GM18502 (cell line): ENCODE results near the gene GLB1L.

Experiments used
- ATAC-seq: cut with Tn5 transposase; IDR thresholded peaks from one replicate; pipeline ENCODE4 v1.9.1; 2021; ENCODE audit warnings: mild to moderate bottlenecking; ENCODE audit not compliant: unreplicated experiment, poor library complexity

Gene GLB1L

DNA sequence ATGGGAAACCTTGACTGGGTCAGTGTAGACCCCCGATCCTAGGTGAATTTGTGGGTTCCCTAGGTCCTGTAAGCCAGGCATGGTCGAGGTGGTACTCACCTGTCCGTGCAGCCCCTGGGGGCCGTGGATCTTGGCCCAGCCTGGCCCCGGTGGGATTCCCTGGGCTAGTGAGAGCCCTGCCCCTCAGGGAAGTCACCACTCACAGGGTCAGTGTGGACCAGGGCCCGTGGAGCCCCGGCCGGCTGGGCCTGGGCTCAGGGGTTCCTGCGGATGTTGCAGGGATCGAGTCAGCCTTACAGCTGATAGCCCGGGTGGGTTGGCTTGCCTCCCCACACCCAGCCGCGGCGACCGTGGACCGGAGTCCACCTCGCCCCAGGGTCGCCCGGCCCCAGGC, 16.3 kb downstream of the GLB1L start:
- no peak for ATAC-seq

DNA sequence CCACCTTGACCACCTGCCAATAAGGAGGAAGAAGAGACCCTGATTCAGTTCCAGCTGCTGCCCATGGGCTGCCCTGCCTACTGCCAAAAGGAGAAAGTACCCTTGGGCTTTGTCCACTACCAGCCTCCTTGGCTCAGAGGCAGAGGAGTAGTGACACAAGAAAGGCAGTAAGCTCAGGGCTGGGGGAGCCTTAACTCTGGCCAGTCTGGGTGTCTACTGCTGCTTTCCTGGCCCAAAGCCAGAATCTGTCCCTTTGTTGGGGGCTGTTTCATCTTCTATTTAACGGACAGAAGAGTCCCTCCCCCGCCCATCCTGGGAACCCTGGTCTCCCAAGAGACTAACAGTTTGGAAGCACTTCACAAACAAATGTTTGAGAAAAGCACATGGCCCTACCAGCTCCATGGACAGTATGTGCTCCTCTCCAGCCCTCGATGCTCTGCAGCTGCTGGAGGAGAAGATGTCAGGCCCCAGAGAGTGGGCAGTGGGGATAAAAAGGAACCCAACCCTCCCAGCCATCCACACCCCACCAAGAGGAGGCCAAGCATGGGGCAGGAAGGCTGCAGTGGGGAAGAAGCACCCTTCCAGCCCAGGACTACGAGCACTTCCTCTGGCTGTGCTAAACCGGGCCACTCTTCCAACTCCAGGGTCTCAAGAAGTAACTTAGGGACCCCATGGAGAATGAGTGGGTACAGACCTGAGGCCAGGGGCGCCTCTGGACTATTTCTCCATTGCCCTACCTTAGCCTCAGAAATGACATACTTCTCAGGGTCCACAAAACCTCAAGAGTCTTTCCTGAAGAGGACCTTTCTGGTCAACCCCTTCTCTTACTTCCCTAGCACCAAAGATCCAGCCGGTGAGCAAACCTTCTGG, 17.0 kb downstream of the GLB1L start:
- no peak for ATAC-seq

DNA sequence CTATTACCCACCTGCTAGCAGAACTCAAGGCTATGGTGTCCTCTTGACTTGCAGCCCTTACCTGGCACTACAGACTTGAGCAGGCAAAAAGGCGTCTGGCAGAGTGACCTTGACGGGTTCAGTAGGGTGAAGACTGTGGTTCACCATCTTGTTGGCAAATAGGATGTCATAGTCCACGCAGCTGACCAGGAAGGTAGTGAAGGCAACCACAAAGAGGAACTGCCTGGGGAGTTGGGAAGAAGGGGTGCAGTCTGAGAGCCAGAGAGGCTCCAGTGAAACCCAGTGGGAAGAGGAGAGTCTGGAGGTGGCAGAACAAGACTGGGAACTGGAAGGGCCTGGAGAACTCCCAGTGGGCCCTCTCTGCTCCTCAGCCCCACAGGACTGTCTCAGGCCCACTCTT, 19.9 kb downstream of the GLB1L start:
- ATAC-seq: no peak

DNA sequence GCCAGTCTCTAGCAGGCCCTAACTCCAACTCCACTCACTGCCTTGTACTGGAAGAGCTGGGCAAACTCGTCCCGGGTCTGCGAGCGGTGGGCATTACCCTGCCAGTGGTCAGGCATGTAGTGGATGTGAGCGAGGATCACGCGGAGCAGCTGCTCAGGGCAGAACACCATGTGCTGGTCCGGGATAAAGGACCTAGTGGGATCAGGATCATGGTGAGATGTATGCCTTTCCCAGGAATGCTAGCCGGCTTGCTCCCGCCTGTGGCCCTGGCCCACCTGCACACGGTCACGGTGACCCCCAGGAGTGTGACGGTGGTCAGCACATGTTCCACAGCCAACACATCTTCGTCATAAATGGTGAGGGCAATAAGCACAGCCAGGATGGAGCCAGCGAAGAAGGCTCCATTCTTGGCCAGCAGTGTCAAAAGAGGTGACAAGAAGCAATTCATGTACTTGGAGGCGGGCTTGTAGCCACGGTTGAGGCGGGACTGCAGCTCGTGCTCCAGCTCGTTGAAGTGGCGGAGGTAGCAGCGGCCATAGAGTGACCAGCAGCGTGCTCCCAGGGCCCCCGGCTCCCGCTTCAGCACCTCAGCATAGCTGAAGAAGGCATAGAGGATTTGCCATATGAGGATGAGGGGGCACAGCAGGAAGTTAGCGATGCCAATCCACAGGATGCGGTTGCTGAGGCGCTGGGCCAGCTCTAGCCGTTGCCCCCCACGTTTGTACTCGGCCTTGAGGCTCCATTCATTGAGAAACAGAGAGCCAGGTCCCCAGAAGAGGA, 21.2 kb downstream of the GLB1L start:
- no peak for ATAC-seq

DNA sequence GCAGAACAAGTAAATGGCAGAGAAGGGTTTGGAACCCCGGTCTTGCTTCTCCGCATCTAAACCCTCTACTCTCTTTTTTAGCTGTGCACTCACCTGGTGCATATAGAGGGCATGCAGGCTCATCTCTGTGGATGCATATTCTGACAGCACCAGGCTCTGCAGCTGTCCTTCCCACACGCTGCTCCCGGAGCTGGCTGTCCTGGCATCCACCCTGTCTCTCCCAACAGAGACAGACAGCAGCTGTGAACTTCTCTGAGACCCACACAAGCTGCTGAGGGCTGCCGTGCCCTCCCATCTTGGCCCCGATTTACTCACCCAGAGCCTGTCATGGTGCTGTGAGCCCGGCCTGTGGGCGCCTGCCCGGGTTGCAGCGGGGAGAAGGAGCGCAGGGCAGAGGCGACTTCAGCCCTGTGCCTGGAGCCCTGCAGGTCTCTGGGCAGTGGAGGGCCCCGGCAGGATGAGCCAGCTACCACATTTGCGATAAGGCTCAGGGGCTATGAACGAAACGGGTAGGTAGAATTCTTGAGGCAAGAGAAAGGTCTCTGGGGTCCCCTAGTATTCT, 23.2 kb downstream of the GLB1L start:
- ATAC-seq: no peak

DNA sequence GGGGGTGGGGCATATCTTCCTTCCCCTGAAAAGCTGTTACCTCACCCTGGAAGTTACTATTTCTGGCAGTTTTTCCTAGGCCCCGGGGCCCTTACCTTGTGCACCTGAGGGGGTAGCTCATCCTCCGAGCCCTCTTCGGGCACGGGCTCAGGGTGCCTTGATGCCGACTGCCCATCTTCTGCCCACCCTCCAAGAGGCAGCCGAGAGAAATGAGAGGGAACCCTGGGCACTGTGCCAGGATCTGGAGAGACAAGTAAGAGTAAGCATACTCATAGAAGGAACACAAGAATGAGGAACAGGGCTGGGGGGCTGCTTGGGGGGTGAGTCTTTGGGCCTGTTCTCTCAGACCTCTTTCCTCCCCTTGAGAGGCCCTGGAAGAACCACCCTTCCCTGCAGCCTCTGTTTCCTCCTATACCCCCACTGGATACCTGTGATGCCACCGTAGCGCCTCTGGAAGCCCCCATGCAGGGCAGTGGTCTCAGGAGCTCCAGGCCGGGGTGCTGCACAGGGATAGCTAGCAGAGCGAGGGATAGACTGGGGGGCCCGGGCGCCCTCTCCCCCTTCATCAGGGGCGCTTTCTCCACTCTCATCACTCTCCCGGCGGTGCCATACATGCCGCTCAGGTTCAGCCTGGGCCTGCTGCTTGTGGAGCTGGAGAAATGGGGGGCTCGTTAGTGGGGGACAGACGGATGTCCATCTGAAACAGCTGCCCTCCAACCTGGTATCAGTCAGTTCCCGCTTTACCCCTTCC, 24.4 kb downstream of the GLB1L start:
- no peak for ATAC-seq

DNA sequence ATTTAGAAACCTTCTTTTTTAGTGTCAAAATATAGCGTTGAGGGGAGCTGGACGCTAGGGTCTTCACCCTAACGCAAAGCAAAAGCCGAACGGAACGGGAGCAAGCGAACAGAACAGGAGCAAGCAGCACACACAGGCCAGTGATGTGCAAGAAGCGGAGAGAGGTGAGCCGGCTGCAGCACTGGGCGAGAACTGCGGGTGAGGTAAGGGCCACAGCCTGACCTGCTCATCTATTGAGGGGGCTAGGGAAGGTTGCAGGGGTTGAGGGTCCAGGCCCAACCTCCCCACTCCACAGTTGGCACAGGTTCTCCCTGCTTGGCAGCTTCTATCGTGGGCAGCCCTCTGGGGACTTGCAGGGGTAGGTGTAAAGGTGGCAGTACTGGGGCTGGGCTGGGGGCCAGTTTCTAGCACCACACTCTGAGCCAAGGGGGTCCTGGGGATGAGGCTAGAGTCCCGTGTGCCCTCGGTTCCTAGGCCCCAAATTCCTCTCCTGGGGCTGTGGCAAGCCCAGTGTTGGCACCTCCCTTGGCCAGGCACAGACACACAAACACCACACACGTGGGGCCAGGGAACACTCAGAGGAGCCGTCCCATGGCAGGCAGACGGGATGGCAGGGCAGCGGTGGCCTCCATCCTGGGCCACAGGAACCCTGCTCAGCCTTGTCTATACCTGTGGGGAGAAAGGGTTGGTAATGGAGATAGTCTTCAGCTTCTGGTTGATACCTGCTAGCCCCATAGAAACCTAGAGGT, 25.3 kb downstream of the GLB1L start:
- ATAC-seq: no peak

DNA sequence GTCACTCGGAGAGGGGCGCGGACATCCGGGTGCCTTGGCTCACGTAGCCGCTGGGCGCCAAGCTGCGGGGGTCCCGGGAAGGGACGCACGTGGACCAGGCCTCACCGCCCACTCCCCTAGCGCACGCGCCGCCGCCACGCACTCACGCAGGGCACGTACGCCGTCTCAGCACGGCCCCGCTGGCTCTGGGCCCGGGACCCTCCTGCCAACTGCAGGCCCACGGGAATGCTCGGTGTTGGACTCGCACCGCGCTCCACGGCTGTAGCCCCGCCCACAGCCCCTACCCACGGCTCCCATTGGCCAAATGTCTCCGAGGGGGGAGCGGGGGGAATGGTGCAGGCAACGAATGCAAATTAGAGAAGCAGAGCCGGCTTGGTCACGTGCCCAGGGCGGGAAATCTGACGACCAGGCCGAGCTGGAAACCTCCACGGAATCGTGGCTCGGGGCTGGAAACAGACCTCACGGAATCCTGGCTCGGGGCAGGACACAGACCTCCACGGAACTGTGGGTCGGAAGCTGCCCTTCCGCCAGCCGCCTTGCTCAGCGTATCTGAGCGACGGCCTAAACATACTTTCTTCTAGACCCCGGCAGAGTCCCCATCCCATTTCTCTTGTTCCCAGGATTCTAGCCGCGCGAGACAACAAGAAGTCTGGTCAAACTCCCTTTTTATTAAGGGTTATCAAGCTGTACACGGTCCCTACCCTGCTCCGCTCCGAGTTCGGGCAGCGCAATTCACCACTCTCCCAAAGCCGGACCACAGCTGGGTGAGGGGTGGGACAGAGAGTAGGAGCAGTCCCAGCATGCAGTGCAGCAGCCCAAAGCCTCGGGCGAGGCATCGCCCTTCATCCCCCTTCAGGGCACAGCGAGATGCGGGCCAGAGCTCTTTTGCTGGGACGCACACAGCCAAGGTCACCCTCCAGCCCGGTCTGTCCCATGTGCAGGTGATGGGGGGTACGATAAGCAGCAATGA, 26.2 kb downstream of the GLB1L start, which contains the start of gene ABCB6:
ABCB6 (minus strand) TSS at position 227 of the 970 bp plus-strand sequence. CDS start 285 bp downstream, outside the sequence.
- peak; percentile 82 for ATAC-seq

DNA sequence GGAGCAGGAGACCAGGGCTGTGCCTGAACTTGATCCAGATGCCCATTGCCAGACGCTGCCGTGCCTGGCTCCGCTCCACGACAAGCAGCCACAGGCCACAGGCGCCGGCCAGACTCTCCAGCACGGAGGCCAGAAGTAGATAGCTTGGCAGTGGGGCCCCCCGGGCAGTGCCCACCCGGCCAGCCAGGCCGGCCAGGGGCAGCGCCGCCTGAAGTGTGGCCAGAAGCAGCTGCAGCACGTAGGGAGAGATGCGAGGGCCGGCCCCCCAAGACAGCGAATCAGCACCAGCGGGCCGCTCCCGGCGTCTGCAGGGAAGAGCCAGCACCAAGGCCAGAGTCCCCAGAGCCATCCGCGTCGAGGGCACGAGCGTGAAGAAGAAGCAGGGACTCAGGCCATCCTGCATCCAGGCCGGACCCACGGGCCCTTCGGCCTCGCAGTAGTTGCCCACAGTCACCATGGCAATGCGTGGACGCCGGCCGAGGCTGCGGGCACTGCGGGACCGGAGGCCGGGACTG, 27.0 kb downstream of the GLB1L start:
- peak; percentile 33 for ATAC-seq

DNA sequence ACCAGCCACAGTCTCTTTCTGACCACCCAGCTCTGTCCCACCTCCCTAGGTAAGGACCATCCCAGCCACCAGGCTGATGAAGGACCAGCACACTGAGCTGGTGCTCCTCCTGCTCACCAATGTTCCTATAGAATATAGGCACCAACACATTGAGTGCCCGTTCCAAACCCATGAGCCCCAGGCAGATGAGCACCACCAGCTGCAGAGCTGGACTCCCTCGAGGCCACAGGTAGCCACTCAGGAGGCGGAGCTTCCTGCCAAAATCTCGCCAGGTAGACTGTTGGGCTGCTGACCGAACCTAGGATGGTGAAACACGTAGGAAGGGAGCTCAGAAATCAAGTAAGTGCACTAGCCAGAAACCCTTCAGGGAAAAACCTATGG, 28.7 kb downstream of the GLB1L start:
- no peak for ATAC-seq

DNA sequence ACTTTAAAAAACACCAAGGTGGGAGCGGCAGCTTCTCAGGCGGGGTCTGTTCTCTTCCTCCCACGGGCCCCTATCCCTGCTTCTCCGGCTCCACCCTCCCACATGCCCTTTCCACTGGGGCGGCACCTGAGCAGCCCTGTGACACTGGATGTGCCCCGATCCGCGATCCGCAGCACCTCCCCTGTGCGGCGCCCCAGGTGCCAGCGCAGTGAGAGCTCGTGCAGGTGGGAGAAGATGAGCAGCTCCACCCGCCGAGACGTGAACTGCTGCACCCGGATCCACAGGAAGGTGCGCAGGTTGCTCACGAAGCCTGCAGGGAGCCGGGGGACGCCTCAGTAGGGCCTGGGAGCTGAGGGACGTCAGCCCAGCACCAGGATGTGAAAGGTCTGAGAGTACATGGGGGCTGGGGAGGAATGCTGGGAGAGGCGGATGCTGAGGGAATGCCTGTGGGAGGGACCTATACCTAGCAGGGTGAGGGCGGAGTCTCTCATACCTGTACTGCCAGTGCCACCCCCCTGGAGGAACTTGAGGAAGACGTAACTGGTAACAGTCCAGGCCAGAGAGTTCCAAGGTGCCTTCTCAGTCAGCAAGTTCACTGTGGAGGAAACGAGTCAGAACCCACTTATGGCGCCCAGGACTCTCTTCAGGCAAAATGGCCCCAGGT, 29.2 kb downstream of the GLB1L start:
- no peak for ATAC-seq

DNA sequence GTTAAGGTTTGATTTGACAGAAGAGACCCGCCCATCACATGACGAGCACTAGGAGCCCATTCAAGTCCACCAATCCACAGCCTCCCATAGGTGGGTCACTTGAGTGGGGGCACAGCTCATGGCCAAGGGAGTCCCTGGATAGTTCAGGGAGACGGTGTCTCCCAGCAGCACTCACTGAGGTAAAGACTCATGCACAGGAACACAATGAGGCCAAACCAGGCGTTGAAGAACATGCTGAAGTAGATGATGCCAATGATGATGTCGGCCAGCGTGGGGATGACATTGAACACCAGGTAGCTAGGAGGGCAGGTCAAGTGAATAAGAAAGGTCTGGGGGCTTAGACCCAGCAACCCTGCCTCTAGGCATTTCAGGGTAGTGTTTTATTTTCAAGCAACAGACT, 30.5 kb downstream of the GLB1L start:
- no peak for ATAC-seq

DNA sequence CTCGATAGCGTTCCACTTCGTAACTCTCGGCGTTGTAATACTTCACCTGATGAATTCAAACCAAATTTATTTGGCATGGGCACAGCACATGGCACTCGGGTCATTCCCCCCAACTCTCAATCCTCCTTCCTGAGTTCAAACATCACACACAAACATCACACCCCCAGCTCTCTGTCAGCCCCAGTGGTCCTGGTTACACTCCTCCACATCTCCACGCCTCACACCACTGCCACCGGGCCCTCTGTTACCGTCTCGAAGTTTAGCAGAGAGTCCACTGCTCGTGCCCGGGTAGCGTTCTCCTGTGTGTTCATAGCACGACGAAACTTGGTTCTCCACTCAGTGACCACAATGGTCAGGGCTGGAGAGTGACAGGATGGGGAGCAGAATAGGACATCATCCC, 31.1 kb downstream of the GLB1L start:
- ATAC-seq: no peak

DNA sequence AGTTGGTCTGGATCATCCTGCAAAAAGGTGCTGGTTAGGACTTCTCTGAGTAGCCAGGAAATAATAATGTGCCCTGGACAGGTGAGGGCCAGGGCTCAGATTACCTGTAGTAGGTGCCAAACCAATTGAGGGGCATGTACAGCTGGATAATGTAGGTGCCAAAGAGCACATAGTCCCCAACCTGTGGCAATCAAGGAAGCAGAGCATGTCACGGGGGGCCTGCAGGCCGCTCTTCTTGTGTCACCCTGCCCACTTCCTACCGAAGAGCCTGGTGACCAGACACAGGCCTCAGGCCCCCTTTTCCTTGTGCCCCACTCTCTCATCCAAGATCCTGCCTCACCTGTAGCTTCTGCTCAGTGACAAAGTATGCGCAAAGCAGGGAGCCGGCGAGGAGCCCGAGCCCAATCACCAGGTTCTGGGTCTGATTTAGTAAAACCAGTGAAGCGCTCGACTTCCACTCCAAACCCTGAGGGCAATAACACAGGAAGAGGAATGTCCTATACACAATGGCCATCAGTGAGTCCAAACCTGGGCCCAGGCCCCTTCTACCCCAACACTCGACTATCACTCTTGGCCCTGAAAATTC, 31.7 kb downstream of the GLB1L start:
- no peak for ATAC-seq

DNA sequence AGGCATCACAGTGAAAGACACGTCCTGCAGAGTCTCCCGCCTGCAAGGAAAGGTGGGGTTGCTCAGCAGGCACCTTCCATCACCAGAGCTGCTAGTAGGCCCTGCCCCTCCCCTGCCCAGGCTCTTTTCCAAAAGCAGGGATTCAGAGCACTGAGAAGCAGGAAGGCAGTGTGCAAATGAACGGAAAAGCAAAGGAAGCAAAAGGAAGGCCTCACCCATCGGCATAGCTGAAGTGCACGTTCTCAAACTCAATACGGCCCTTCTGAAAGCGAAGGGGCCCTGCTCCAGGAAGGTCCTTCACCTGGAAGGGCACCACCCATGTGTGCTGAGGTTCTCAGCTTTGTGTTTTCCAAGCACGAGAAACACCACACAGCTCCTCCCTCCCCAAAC, 32.2 kb downstream of the GLB1L start:
- ATAC-seq: no peak

DNA sequence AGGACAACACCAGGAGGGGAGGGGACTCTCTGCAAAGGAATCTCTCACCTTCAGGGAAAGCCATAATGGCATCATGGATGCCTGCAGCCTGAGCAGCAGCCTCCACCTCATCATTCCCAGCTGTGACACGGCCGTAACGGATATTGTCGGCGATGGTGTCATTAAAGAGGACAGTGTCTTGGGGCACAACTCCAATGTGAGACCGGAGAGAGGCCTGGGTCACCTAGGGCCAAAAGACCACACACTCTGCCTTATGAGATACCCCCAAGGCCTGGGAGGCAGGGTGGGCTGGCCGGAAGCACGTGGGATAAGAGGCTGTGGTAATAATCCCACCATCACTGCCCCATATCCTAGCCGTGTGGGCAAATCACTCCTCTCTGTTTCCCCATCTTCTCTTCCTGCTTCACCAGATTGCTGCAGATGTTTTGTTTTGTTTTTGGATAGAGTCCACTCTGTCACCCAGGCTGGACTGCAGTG, 34.3 kb downstream of the GLB1L start:
- ATAC-seq: no peak

DNA sequence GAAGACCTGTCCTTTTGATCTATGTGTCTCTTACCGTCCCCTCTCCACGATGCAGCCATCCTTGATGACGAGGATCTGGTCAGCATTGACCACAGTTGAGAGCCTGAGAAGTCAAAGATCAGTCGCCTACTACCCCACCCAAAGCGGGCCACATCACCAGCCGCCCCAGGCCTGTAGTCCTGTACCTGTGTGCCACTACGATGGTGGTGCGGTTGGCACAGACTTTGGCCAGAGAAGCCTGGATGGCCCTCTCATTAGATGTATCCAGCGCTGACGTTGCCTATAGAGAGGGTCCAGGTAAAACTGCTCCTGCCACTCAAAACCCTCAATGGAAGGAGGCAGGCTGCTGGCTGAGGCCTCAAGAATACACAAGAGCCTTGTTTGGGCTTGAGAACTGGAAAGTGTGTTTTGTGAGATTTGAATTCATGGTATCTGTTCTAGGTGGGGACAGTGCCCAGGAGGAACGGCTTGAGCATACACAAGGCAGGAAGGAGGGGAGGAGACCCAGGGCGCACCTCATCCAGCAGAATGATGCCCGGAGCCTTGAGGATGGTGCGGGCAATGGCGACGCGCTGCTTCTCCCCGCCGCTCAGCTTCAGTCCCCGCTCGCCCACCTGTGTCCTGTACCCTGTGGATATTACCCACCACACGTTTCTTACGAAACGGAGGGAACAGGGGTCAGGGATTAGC, 34.9 kb downstream of the GLB1L start:
- no peak for ATAC-seq
